Skin of body (tissue), 2 donors: ENCODE data around the gene HOXB3. TPM values are rescaled to one million over a fixed set of nuclear protein-coding genes. Genes with fewer than 3 reads are reported as not detected.
"Not testable (repeated sequence)": the region's sequence is repeated elsewhere in the genome, so short reads cannot be mapped to it uniquely, and the experiment has no call there.

Source experiments
- DNase-seq: peaks from one replicate; lab custom pipeline; 2025; lab: John Stamatoyannopoulos, UW
- total RNA-seq: library from RNA; depleted of rRNA; stranded (reverse); fragments of >200 nt; gene quantifications from one replicate; pipeline ENCODE4 v1.2.3, GENCODE V29; 2014

HOXB3 gene
- total RNA-seq, 1 donor from 2014 or later, result 8.4 TPM

- no peak for DNase-seq
Measured at GRCh38 chr17:48530208-48530886, 59.7 kb downstream of the HOXB3 start.

DNA sequence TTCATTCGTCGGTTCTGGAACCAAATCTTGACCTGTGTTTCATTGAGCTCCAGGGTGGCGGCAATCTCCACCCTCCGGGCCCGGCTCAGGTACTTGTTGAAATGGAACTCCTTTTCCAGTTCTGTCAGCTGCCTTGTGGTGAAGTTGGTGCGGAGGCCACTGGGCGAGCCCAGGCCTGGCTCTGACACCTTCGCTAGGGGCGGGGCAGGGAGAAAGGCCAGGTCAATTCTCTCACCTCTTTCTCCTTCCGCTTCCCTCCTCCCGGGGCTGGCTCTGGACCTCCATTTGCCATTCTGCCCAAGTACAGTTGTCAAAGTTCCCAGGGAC lies 60.4 kb downstream of the HOXB3 start:
- DNase-seq, result no peak

- no peak for DNase-seq
Measured at GRCh38 chr17:48528936-48529682, 60.9 kb downstream of the HOXB3 start.

DNA sequence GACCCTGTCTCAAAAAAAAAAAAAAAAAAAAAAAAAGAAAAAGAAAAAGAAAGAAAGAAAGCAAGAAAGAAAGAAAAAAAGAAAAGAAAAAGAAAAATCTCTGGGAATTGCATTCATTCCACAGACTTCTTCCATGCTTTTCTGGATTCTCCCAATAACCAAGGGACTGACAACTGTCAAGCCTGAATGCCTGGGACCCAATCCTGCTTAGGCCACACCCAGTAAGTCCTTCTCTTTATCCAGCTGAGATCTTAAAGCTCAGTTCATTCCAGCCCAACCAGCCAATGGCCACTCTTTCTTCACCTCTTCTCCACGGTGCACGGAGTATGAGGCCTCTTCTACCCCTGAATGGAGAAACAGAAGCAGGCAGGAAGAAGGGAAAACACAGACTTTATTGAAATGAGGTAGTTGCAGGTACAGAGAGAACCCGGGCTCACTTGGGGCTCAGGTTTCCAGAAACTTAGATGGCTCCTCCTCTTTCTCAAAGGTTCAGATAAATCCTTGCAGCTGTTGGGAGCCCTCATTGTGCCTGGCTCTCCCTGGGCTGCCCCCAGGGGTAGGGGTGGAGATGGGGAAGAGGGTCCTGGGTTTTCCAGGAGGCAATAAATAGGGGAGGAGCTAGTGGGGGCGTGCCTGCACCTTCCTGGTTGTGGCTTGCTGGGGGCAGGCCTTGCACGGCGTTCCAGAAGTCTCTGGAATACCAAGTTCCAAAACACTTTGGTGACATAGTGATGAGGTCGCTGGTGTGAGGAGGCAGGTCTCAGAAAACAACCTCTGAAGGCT lies 61.7 kb downstream of the HOXB3 start:
- DNase-seq, result no peak

DNA sequence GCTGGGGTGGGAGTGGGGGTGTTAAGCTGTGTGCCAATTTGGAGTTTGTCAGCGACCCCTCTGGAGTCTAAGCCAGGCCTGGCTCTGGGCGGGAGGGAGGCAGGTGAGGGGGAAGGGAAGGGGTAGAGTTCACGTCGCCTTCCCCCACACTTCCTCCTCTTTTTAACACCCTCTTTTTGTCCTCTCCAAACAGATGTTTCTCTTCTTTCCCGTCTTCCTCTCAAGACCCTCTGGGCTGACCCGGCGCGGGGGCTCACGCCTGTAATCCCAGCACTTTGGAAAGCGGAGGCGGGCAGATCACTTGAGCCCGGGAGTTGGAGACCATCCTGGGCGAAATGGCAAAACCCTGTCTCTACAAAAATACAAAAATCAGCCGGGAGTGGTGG lies 62.5 kb downstream of the HOXB3 start:
- DNase-seq, result no peak

GRCh38 chr17:48526608-48527546 lies 63.2 kb downstream of the HOXB3 start:
- no peak for DNase-seq

DNA sequence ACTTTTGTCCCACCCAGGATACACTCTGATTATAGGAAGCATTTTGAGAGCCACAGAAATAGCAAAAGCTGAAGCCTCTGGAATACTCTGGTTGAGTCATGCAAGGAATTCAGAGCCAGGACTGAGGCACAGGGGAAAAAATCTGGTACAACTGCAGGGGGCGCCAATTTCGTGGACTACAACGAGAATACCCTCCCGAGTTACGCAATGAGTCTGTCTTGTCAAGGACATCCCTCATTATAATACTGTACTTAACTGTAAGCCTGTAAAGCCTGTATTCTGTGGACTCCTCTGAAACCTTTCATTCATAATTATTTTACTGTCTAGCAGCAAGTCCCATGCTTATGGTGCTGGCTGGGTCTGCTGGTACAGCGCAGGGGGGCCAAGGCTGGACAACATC lies 67.0 kb downstream of the HOXB3 start:
- no peak for DNase-seq

DNA sequence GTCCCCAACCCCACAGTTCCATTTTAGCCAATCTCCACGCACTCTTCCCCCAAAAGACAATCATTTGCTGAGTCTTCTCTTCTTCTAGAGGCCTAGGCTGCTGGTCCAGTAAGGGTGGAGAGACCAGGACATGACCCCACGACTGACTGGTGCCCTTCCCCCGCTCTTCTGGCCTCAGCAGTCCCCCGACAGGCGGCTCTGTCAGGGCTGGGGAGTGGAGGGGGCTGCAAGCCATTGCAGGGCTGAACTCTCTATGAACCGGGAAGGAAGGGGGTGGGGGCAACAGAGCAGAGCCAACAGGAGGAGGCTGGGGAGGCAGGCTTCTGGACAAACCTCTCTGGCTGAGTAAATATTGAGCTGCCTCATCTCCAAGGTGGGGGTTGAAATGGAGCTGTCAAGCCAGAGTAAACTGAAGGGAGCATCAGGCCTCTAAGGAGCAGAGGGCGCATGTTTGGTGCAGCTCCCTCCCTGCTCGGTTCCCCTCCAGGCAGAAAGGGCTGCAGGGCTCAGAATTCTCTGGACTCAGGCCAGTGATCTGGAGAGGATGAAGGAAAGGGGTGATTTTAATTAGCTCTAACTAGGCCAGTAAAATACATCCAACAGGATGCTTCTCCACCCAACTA lies 67.9 kb downstream of the HOXB3 start:
- DNase-seq, result no peak

GRCh38 chr17:48520631-48521079 lies 69.4 kb downstream of the HOXB3 start:
- DNase-seq, result no peak

DNA sequence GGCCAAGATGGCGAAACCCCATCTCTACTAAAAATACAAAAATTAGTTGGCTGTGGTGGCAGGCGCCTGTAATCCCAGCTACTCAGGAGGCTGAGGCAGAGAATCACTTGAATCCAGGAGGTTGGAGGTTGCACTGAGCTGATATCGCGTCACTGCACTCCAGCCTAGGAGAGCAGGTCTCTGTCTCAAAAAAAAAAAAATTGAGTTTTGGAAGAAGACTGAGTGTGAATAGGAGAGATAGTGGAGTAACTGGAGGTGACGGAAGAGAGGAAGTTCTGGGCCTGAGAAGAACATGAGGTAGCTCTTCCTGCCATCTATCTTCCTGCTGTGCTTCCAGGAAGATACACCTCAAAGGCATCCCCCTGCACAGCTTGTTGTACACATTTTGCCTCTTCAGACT lies 70.6 kb downstream of the HOXB3 start:
- DNase-seq, result no peak

- no peak for DNase-seq
Measured at GRCh38 chr17:48517478-48517877, 72.6 kb downstream of the HOXB3 start.

DNA sequence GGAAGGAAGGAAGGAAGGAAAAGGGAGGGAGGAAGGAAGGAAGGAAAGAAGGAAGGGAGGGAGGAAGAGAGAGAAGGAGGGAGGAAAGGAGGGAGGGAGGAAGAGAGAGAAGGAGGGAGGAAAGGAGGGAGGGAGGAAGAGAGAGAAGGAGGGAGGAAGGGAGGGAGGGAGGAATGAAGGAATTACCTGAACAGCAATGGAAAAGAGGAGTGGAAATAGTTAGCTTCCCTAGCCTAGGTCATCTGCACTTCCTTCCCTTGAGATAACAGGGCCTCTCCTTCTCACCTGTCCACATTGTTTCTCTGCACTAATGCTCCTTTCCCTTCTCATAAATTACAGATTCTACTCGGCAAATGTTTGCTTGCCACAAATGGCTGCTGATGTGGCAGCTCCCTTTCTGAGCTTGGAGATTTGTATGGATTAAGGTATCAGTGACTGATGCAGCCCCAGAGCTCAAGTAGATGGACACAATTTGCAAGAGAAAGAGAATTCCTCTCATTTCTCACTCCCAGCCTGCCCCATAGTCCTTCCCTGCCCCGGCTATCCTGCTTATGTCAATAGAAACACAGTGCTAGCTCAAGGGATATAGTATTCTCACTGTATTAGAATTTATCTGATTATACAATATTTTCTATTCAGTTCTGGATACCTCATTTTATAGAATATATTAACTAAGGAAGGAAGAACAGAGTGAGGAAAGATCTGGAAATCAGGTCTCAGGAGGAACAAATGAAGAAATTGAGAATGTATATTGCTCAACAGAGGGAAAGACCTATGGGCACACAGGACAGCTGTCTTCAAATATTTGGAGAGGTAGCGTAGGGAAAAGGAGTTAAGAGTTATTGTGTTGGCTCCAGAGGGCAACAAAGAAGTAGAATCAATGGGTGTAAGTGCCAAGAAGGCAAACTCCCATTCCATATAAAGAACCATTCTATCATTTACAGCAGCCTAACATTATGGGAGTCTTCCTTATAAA lies 73.8 kb downstream of the HOXB3 start:
- no peak for DNase-seq

- no peak for DNase-seq
Measured at GRCh38 chr17:48514477-48514876, 75.6 kb downstream of the HOXB3 start.

GRCh38 chr17:48513666-48514455 lies 76.2 kb downstream of the HOXB3 start:
- no peak for DNase-seq

DNA sequence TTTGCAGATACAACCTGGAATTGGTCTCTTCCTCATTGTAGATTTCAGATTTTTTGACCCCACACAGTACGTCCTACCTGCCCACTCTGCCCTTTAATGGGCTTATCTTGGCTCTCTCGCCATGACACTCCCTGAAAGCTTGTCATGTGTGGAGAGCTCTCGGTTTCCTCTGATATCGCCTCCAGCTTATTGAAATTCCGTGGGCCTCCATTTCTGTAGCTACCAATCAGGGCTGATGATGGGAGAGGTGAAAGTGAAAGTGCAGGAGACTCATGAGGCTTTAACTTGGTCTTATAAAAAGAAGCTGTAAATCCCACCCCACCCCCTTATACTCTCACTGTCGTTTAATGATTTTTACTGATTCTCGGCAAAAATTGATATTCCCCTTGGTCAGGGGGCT lies 76.9 kb downstream of the HOXB3 start:
- no peak for DNase-seq

DNA sequence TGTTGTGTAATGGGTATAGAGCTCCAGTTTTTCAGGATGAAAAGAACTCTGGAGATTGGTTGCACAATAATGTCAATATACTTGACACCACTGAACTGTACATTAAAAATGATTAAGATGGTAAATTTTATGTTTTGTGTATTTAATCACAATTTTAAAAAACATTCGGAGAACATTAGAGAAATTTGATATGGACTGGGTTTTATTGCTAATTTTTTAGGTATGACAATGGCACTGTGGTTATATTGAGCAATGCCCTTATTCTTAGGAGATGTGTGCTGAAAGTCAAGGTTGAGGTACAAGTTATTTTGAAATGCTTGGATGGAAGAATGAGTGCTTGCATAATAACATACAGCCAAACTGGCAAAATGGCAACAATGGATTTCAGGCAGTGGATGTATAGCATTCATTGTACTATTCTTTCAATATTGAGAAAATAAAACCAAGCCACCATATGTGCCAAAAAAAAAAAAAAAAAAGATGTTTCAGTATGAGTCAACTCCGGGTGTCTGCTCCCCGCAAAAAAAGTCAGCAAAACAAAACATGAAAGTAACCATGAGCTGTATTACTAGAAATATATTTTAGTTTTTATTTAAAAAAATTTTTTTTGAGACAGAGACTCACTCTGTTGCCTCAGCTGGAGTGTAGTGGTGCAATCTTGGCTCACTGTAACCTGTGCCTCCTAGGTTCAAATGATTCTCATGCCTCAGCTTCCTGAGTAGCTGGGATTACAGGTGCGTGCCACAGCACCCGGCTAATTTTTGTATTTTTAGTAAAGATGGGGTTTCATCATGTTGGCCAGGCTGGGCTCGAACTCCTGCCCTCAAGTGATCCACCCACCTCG lies 79.1 kb downstream of the HOXB3 start:
- no peak for DNase-seq

DNA sequence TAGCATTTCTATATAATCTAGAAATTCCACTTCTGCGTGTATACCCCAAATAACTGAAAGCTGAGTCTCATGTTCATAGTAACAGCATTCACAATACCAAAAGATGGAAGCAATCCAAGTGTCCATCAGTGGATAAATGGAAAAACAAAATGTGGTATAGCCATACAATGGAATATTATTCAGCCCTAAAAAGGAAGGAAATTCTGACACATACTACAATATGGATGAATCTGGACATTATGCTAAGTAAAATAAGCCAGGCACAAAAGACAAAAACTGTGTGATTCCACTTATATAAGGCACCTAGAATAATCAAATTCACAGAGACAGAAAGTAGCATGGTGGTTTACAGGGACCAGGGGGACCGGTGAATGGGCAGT lies 79.7 kb downstream of the HOXB3 start:
- no peak for DNase-seq

DNA sequence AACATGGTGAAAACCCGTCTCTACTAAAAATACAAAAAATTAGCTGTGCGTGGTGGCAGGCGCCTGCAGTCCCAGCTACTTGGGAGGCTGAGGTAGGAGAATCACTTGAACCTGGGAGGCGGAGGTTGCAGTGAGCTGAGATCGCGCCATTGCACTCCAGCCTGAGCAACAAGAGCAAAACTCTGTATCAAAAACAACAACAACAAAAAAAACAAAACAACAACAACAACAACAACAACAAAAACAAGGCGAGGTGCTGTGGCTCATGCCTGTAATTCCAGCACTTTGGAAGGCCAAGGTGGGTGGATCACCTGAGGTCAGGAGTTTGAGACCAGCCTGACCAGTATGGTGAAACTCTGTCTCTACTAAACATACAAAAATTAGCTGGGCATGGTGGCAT lies 80.3 kb downstream of the HOXB3 start:
- not testable (repeated sequence) for DNase-seq
